ENCODE measurements around the gene SLIT3.

The SLIT3 gene

DNA sequence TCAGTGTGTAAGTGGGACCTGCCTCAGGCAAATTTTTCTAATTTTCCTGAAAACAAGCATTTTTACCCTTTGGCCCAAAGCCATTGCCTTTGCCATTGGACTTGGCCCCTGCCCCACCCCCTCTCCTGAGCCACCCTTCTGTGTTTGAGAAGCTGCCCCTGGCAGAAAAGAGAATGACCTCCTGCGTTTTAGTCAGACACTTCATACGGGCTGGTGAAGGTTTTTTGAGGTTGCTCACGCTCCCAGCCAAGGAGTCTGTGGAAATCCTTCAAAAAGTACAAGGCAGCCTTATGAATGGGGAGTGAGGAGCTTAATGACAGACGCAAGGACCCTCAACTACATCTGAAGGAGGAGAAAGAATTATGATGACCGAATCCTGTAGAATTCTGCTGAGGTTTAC lies 308.9 kb downstream of the SLIT3 start:
- no peak for DNase-seq (ENCODE audit: low spot score)

DNA sequence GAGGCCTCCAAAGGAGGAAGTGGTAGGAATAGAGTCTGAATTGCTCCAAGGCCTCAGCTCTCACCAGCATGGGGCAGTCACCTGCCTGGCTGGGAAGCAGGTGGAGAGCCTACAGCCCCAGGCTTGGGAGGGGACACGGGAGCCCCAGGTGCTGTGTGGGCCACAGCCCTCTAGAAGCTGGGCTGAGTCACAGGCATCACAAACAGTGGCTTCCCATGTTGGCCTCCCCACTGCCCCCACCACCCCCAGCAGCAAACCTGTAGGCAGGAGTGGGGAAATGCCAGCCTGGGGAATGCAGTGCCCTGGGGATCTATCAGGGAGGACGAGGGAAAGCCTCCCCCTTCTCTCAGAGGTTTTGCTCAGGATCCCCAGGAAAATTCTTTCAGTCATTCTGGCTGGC lies 309.6 kb downstream of the SLIT3 start:
- DNase-seq (ENCODE audit: low spot score): no peak

DNA sequence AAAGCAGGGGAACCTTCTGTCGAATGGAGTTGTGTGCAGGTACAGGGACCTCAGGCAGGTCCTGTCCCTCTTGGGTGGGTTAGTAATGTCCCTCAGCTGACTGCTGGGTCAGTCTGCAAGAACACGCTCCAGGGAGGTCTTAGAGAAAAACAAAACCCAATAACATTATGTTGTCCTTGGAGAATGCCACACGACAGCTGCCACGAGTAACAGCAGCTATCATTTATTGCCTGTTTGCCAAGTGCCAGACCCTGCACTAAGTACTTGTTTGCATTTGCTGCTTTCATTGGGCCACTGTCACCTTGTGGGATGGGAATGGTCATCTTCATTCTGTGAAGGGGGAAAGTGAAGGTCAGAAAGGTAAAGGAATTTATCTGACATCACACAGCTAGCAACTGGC lies 310.3 kb downstream of the SLIT3 start:
- DNase-seq (ENCODE audit: low spot score): no peak

DNA sequence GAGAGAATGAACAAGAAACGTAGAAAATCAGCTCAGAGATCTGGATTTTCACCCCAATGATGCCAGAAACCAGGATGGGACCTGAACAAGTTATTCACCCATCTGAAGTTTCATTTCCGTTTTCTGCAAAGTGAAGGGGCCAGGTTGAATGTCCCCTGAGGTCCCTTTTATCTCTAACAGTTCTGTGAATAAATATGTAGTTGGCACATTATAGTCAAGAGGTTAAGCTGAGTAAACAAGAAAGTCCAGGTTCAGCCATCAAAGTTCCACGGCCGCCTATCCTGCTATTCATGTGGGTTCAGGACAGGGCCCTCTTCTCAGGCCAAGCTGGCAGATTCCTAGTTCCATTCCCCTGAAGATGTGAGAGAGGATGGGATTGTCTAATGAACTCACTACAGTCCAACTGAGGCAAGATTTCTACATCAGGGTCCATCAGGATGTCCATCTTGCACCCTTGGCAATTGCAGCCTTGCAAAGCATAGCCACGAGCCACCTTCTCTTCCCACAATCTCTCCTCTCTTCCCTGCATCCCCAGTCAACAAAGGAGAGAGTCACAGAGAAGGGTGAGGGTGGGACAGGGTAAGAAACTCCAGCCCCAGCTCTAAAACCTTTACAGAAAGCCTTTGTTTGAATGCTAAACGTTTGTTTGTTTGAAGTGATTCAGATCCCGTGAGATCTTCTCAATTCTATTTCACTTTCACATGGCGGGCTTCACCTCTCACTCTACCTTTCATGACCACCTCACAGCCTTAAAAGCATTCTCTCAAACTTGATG lies 311.0 kb downstream of the SLIT3 start:
- DNase-seq (ENCODE audit: low spot score): no peak

DNA sequence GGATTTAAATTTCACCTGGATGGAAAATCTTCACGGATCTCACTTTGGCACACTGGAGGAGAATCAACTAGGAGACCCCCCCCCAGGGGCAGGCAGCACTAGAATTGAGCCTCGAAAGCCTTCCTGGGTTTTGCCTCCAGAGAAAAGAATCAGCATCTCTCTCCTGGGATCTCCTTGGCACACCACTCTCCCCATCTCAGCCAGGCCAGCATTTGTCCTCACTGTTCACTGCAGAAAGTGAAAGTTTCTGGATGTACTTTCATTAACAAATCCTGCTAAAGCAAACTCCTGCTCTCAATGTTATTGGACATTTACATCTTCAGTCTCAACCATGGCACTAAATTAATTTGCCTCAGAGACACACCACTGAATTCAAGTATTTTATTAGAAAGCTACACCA lies 312.2 kb downstream of the SLIT3 start:
- no peak for DNase-seq (ENCODE audit: low spot score)

DNA sequence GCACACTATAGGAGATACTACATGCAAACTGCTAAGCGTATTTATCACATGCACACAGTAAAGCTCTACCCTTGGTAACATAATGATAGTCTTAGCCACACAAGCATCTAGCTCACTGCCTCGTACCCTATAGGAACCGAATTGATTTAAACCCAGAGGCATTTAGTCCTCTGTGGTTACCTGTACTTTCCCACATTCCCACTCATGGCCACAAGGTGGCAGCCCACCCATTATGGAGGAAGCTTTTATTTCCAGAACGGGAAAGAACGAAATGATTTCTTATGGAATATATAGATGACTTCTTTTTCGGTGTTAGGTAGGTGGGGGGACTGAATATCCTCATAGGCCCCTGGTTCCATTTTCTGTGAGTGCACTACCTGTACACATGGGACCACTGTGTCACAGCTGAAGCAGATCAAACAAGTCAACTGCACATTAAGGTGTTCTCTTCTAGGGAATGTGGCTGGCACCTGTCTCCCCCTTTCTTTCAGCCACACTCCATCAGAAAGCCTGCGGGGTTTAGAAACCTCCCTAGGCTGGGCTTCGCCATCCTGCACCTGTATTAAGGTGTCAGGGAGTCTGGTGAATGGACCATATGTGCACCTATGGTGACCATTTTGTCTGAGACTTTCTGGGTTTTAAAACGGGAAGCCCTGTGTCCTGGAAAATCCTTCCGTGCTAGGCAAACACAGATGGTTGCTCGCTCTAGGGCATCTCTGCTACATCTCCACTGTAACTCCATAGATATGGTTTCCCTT lies 313.2 kb downstream of the SLIT3 start:
- peak; percentile 57 for DNase-seq (ENCODE audit: low spot score)

DNA sequence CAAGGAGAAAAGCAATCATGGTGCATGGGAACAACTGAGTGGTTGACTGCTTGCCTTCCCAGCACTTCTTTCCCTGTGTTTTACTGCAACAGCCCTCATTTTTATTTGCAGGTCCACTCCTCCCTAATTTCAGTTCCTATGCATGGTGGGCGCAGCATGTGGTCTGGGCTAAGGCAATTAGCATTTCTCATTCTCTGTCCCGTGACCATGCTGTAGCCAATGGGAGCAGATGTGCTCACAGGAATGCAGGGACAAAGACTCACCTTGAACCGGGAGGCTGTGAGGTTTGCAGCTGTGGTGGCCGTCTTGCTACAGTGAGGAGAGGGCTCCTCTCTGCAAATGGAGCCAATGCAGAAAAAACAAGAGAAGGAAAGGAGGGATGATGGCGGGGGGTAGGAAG lies 315.5 kb downstream of the SLIT3 start:
- no peak for DNase-seq (ENCODE audit: low spot score)

DNA sequence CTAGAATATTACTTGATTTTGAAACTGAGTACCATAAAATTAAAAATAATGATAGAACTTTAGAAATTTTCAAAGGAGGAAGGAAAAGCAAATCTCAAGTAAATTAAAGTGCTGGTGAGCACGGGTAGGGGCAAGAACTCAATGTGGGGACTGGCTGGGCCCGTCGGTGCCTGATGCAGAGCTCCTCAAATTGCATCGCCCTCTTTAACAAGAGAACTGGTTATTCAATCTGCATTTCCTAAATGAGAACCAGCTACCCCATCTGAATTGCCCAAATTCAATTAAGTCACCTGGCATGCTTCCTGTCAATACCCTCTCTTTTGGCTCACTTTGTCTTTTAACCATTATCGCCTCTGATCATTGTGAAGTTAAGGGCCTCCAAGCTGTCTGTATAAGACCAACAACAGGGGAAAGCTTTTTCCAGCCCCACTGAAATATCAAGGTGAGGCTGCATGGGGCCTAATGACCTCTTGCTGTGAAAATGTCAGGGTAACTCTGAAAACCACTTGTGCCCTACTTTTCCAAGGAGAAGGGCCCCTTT lies 316.7 kb downstream of the SLIT3 start:
- no peak for DNase-seq (ENCODE audit: low spot score)

DNA sequence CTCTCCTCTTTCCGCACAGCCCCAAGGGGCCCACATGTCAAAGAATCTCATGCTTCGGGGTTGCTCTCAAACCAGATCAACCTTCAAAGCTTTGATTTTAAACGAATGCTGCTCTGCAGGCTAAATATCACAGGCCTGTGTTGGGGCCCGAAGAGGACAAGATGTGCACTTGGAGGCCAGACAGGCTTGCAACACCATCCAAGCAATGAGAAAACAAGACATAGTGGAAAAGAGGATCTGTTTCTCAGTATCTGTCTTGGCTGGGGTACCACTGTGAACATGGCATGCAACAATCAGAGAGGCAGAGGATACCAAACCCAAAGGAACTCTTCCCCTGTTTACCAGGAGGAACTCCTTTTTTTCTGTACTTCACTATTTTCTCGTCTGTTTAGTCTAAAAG lies 321.8 kb downstream of the SLIT3 start:
- DNase-seq (ENCODE audit: low spot score): no peak

DNA sequence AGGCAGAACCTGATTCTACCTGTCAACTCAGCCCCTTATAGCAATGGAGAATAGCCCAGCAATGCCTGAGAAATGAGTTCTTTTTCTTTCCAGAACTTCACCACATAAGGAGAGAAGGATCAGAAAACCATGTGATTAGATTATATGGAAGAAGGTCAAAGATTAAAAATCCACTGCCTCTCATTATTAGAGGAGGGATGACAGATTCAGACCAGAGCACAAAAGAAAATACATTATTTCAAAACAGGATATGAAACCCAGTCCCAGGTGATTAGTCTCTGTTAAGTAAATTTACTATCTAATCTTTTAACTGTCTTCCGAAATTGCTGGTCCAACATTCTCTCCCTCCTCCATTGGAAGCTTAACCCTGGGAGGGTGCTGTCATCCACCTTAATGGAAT lies 322.4 kb downstream of the SLIT3 start:
- DNase-seq (ENCODE audit: low spot score): no peak

DNA sequence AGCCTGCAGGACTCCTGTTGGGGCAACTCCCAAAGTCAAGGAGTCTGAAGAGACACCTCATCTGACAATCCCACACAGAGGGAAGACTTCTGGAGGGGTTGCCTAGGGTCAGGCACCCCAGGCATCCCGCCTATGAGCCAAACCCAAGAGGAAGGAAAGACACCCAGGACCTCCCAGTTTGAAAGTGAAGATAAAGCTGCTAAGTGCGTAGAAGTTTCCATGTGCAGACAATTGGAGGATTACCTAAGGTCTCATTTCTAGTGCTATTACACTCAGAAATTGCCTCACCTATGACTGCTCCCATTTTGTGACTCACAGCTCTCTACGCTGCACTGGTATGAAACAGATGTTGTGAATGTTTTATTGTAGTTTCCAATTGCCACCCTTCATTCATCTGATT lies 322.9 kb downstream of the SLIT3 start:
- no peak for DNase-seq (ENCODE audit: low spot score)

DNA sequence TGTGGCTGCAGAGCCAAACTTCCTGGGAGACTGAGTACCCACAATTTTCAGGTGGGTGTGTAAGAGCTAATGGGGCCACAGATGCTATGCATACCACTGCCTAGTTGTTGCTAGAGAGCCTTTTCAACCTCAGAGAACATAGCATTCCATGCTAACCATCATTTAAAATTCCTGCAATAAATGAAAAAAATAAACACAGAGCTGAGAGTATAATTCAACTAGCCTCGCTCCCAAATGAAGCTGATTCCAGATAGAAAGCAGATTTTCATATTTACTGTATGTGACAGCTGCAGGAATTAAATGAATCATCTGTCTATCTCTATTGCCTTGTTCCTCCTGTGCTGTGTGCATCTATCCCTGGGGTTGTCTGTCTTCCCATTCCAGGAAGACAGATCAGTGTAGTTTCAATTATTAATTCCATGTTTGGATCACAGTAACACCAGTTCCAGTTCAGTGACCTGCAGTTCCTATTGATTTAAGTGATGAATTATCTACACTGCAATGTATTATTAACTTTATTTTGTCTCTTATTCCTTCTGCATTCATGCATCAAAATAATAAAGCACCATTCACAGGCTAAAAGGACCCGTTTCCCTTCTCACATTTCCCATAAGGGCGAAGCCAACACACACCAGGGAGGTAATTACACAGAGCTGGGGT lies 324.5 kb downstream of the SLIT3 start:
- no peak for DNase-seq (ENCODE audit: low spot score)

DNA sequence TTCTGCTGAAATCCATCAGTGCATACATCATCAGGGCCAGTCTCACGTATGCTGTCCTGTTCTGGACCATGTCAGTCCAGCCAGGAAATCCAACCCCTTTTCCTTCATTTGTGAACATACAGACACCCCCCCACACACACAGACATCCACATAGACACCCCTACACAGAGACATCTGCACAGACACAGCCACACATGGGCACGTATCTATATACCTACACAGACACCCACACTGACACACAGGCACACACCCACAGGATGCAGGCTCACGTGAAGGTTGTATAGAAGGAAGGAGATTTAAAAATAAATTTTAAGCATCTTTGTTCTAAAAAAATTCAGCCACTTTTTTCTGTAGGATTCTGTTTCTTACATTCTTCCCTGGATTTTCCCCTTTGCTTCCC lies 325.6 kb downstream of the SLIT3 start:
- no peak for DNase-seq (ENCODE audit: low spot score)

DNA sequence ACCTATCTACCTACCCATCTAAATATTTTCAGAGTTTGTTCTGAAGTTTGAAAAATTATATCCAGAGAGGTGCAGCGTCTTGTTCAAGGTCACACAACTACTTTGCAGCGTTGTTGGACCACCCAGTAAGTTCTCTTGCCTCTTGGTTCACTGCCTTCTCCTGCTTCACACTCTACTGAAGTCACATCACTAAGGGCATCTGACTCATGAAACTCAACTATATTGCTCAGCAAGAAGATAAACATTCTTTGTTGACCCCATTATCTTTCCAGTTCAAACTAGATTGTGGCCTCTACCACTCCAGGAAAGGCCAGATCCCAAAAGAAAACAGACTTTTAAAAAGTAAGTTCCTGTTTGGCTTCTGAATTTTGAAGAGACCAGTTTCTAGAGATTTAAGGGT lies 326.9 kb downstream of the SLIT3 start:
- DNase-seq (ENCODE audit: low spot score): no peak

DNA sequence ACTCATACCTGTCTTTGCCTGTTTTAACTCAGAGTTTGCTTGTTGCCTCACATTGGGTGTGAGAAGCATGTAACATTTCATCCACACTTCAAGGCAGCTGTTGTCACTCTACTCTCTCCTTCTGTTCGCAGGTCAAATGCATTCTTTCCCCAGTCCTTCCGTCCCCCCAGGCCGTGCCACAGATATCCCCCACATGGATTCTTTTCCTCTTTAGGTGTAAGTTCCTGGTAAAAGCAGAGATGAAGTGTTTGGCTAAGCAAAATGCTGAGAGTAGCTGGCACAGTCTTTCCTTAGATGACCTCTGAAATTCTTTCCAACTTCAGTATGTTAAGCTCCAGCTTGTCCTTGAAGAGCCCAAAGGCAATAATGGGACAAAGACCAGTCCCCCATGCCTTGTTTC lies 328.2 kb downstream of the SLIT3 start:
- no peak for DNase-seq (ENCODE audit: low spot score)

DNA sequence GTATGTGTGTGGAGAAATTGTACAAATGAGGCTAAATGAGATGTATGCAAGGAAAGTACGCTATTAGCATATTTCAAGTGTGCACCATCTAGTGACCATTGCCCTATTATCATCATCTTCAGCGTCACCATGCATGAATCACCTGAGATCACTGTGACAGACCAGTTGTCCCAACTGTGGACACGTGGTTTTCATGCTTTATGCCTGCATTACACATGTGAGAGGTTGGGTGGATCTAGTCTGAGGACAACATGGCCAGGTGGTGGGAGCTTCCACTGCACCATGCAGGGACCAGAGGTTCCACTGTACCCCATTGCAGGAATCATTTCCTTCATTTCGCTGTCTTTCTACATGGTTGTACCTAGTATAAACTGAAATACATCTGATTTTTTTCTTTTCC lies 329.8 kb downstream of the SLIT3 start:
- no peak for DNase-seq (ENCODE audit: low spot score)

DNA sequence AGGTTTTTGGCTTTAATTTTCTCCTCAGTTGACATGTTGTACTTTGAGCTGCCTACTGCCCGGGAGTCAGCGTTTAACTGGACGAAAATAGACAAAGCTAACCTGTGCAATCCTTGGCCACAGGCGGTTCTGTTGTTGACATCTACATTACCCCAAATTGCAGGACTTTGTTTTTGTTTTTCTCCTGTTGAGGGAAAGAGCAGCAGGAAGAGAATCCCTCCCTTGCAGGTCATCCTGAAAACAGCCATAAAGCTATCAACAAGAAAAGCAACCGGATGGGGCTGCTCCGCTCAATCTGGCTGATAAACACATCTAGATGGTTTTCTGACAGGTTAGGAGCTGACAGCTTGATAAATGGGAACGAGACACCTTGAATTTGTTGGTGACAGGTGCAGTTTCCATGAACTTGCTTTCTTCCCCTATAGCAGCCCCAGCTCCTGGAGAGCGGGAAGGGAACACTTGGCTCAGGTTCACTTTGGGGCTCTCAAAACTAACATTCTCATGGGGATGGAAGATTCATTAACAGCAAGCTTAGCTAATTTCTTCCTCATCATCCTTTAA lies 331.5 kb downstream of the SLIT3 start:
- no peak for DNase-seq (ENCODE audit: low spot score)

DNA sequence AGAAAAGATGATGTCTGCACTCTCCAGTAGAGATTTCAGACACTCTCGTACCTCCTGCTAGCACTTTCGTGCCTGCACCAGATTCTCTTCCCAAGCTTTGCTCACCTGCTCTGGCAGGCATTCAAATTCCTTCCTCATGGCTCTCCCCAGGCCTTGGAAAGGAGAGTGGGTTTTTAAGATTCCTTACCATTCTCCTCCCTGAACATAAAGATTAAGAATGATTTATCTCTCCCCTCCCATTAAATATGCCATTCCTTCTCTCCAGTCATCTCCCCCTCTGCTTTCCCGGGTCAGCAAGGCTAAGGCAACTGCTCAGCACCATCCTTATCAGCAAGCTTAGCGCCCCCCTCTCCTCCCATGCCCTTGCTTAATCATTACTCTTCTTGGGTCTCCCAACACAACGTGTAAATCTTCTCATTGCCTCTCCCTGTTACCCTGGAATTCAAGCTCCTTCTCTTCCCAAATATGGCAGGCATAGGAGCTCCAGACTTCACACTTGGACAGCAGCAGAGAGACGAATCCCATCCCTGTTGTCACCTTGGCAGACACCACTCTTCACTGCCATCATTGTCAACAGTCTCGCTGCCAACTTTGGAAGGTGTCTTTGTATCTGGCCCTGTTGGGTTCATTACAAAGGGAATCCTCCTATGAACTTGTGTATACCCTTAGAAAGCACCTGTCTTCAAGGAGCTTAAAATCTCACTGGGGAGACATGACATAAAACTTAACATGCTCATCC lies 332.9 kb downstream of the SLIT3 start:
- no peak for DNase-seq (ENCODE audit: low spot score)

DNA sequence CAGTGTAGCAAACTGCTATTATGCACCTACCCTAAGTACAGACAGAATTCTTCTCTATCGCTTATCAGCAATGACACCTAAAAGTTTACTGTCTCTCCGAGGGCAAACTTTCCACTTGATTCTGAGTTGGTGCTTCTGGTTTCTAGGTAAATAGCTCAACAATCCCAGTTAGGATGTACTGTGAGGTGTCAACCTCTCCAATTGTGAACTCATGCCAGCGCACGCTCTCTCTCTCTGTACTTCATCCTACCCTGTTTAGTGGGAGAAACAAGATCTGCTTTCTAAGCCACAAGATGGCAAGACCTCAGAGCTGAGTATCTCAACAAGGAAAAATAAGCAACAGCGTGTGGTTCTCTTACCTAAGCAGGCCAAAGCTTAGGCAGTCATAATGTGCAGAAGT lies 335.3 kb downstream of the SLIT3 start:
- DNase-seq (ENCODE audit: low spot score): no peak

DNA sequence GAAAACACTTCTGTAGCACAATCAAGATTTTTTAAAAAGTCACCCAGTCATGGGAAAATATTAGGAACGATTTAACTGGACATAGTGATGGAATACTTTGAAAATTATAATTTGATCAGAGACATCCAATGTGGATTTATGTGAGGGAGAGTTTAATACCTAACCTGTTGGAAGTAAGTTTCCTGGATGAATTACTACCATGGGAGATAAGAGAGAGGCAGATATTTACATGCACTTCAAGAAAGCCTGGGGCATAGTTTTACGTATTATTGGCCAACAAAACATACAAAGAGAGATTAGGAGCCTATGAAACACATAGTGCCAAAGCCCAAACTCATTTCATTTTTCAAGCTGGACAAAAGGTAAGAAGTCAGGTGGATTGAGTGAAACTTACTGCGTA lies 336.8 kb downstream of the SLIT3 start:
- DNase-seq (ENCODE audit: low spot score): no peak

DNA sequence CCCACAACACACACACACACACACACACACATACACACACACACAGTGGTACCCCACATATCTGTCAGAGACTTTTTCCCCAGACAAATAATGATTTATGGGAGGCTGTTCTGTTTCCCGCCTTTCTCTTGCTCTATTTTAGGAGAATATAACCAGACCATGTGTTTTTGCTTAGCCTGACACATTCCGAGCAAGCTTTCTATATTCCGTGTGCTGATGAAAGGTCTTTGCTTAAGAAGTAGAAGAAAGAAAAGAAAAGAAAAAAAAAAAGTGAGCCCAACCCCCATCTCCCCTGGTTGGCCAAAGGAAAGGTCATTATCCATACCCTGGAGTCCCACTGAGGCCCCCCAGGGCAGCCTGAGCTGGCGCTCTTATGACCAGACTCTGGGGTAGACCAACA lies 338.6 kb downstream of the SLIT3 start:
- DNase-seq (ENCODE audit: low spot score): no peak

DNA sequence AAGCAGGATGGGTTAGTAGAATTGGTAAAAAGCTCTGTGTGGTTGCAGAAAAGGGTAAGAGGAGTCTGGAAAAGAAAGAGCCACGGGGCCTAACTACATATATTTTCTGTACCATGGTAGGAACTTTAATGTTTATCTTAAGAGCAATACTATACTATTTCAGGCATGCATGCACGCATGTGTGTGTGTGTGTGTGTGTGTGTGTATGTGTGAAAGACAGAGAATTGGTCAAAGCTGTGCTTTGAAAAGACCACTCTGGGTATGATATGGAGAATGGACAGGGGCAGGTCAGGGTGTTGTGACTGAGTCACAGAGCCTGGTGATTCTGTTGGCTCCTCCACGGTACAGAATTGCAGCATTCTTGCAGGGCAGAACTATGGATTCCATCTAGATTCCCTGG lies 339.3 kb downstream of the SLIT3 start:
- DNase-seq (ENCODE audit: low spot score): no peak
